C4-2B (cell line): Measurements from ENCODE around the gene PPP2R1A.
"Not testable (repeated sequence)": the region's sequence is repeated elsewhere in the genome, so short reads cannot be mapped to it uniquely, and the experiment has no call there.

ENCODE experiments used
- H3K27ac ChIP-seq: fragments of 450-650 bp; 2 replicates; pipeline ENCODE4 v1.5.1; 2017
- ZFX ChIP-seq: fragments of 450-650 bp; IDR thresholded peaks from 2 replicates; pipeline ENCODE4 v1.6.1; 2017
- TF ChIP-seq, protein P1 (sequence below): fragments of 450-650 bp; conservative IDR thresholded peaks from 2 replicates; pipeline ENCODE4 v1.5.1; 2017; ENCODE audit warnings: mild to moderate bottlenecking

PPP2R1A gene

DNA sequence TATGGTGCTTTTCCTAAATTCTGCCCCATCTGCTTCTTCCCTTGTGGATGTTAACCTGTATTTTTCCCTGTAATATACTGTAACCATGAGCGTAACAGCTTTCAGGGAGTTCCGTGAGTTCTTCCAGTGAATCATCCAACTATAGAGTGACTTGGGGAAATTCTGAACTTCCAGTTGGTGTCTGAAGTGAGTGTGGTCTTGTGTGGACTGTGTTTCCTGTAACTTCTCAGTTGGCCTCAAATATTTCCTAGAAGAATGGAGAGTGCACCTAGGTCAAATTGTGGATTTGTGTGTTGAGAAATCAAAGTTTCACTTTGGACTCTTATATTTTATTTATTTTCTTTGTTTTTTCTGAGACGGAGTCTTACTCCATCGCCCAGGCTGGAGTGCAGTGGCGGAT, 68.6 kb downstream of the PPP2R1A start:
- no peak overlapping the region for H3K27ac ChIP-seq
- TF ChIP-seq, protein P1, sequence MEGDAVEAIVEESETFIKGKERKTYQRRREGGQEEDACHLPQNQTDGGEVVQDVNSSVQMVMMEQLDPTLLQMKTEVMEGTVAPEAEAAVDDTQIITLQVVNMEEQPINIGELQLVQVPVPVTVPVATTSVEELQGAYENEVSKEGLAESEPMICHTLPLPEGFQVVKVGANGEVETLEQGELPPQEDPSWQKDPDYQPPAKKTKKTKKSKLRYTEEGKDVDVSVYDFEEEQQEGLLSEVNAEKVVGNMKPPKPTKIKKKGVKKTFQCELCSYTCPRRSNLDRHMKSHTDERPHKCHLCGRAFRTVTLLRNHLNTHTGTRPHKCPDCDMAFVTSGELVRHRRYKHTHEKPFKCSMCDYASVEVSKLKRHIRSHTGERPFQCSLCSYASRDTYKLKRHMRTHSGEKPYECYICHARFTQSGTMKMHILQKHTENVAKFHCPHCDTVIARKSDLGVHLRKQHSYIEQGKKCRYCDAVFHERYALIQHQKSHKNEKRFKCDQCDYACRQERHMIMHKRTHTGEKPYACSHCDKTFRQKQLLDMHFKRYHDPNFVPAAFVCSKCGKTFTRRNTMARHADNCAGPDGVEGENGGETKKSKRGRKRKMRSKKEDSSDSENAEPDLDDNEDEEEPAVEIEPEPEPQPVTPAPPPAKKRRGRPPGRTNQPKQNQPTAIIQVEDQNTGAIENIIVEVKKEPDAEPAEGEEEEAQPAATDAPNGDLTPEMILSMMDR: no peak
- TF ChIP-seq ZFX: no peak

DNA sequence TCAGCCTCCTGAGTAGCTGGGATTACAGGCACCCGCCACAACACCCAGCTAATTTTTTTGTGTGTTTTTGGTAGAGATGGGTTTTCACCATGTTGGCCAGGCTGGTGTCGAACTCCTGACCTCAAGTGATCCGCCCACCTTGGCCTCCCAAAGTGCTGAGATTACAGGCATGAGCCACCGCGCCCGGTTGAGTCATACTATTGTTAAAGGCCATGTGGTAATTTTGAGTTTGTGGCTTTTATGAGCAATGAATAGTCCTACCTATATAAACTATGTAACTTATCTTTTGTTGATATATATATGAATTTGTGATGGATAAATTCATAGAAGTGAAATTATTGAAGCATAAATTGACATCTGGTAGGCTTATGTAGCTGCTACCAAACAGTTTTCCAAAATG, 75.7 kb downstream of the PPP2R1A start:
- H3K27ac ChIP-seq: not testable (repeated sequence)

DNA sequence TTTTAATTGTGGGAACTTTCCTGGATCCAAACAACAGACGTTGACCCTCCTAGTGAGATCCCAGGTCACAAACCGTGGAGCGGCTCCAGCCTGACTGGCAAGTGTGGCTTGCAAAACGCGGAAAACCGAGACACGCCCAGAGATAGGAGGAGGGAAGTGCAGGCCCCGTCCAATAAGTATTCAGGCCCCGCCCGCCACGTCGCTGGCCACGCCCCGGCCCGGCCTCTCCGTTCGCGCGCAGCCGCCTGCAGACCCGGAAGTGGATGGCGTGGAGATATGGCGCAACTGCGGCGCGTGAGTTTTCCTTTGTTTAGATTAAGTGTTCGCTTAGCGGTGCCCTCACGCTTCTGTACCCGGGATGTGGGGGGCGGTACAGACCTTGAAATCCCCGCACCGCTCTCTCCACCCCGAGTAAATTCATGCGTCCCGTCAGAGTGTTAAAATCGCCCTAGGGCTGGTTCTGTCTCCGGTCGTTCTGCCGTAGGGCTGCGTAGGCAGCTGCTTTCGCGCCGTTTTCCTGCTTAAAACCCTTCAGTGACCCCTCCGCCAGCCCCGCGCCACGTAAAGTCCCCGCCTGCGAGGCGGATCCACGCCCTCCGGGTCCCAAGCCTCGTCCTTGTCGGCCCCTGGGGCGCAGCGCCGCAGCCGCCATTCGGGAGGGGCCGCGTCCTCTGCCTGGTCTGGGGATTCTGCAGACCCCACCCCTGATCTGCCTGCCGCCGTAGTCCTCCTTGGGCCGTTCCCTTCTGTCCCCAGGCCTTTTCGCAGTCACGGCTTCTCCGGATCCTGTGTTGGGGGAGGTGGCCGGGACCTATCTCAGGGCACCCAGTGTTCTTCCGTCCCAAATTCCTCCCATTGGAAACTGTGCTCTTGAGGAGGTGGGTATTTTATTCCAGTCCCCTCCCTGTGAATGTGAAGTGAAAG, 79.7 kb downstream of the PPP2R1A start, which contains the start of gene ZNF766:
ZNF766 (plus strand) TSS at position 250 of the 924 bp plus-strand sequence; CDS start at position 277, 27 bp downstream.
- H3K27ac ChIP-seq: peak within 1 kb of the TSS; percentile 93
- TF ChIP-seq ZFX: peak; percentile 38; the same call in 1 of the 2 replicates
- TF ChIP-seq, protein P1: no peak

DNA sequence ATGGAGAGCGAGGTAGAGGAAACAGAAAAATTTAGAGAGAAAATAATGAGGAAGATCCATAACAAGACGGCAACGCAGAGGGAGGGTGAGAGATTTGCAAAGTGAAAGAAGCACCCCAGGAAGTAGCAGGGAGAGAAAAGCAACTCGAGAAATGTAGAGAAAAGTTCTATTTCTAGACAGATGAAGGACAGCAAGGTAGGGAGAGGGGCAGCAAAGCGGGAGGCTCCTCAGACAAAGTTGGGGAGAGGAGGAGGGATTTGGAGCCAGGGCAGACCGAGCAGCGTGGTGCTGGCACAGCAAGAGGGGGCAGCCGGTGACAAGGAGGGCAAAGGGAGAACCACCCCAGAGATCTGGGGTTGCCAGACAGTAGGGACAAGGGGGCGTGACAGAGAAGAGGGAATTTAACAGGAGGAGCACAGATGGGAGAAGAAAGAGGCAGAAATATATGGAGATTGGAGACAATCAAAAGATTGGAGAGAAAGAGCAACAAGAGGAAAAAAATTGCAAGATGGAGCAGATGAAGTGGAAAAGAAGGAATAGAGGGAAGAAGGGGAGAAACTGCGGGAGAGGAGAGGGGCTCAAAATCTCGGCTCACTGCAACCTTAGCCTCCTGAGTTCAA, 80.5 kb downstream of the PPP2R1A start:
- TF ChIP-seq ZFX: no peak
- TF ChIP-seq, protein P1: no peak
- H3K27ac ChIP-seq: peak overlapping the region; percentile 93

DNA sequence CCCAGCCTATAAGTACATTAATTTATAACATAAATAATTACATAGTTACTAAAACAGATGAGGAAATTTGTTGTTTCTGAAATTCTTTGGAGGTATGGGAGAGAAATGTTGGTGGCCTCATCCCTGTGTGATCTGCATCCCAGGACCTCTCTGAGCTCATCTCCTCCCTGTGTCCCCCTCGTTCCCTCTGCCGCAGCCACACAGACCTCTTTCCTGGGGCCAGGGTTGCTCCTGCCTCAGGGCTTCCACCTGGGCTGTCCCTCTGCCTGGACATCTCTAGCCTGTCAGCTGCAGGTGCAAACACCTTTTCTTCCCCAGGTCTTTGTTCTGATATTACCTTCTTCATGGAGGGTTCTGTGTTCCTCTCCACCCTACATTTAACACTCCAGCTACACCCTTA, 83.4 kb downstream of the PPP2R1A start:
- TF ChIP-seq, protein P1: no peak
- TF ChIP-seq ZFX: no peak
- no peak overlapping the region for H3K27ac ChIP-seq

DNA sequence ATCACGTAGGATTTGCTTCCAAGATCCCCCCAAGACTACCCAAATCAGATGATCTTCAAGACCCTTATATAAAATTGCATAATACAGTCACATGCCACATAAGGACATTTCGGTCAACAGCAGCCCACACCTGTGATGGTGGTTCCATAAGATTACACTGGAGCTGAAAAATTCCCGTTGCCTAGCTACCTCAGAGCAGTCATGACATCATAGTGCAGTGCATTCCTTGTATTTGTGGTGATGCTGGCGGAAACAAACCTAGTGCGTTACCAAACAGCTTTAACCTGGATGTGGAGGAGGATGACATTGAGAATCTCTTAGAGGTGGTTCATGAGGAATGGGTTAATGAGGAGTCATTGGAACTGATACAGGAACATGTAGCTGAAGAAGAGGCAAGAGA, 84.3 kb downstream of the PPP2R1A start:
- TF ChIP-seq ZFX: no peak
- TF ChIP-seq, protein P1: no peak
- no peak overlapping the region for H3K27ac ChIP-seq

DNA sequence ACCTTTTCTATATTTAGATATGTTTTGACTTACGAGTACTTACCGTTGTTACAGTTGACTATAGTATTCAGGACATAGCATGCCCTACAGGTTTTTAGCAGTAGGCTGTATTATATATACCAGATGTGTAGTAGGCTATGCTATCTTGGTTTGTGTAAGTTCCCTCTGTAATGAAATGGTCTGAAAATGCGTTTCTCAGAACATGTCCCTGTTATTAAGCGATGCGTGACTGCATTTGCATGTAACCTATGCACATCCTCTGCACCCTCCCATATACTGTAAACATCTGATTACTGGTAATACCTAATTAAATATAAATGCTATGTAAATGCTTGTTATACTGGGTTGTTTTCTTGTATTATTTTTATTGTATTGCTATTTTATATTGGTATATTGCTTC, 86.1 kb downstream of the PPP2R1A start:
- no peak overlapping the region for H3K27ac ChIP-seq

More for the DNA sequence above, 86.1 kb downstream of the PPP2R1A start:
- no peak for TF ChIP-seq ZFX
- TF ChIP-seq, protein P1: no peak
